Measurements from ENCODE around the gene MACO1. TPM values are rescaled to one million over a fixed set of nuclear protein-coding genes. Genes with fewer than 3 reads are reported as not detected.

The MACO1 gene
- total and polyA plus RNA-seq, 9 of the 15 experiments (the other 6 are each of a cell fraction or from before 2014, with no cell fraction given), result 4.6 to 28.4 (median 21.7) TPM

DNA sequence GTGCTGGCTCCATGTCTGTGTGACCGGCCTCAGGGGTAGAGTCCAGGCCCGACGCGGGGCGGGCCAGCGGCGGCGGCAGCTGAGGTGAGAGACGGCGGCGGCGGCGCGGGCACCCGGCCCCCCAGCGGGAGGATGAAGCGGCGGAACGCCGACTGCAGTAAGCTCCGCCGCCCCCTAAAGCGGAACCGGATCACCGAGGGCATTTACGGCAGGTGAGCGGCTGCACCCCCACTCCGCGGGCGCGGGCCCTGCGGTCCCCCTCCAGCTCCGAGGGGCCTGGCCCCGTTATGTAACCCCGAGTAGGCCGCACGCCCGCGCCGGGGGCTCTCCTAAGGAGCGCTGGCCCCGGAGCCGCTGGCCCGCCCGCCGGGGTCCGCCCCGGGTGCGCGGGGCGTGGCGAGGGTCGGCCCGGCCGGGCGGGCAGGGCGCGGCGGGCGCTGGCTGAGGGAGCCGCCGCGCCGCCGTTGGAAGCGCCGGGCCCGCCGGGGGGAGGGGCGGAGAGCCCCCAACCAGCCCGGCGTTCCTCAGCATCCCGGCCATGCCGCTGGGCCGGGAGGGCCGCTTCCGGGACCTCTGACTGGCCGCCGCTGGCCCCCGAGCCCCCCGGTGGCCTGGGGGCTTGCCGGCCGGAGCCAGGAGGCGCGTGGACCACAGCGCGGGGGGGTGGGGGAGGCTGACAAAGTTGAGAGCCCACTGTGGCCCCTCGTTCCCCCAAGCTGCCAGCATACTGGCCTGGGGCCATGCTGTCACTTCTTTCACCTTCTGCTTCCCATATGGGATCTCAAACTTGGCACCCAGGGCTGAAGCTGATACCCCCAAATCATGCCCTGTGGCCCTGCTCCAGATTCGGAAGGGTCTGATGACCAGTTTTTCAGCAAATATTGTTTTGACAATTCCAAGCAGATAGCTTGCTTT, 527 bp downstream of the MACO1 start (continued):
- TF ChIP-seq, protein P1, sequence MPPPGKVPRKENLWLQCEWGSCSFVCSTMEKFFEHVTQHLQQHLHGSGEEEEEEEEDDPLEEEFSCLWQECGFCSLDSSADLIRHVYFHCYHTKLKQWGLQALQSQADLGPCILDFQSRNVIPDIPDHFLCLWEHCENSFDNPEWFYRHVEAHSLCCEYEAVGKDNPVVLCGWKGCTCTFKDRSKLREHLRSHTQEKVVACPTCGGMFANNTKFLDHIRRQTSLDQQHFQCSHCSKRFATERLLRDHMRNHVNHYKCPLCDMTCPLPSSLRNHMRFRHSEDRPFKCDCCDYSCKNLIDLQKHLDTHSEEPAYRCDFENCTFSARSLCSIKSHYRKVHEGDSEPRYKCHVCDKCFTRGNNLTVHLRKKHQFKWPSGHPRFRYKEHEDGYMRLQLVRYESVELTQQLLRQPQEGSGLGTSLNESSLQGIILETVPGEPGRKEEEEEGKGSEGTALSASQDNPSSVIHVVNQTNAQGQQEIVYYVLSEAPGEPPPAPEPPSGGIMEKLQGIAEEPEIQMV (tag; conservative IDR thresholded peaks at IDR 0.05; ENCODE audit: low read depth), result no peak
- TF ChIP-seq ZNF77 (CRISPR knock-in tag; IDR thresholded peaks at IDR 0.05) (no peak), PCBP2 (IDR thresholded peaks at IDR 0.05; ENCODE audit: low read depth, low read length, poor library complexity, severe bottlenecking) (no peak), ARID1B (IDR thresholded peaks at IDR 0.05) (no peak), HDAC6 (IDR thresholded peaks at IDR 0.05; ENCODE audit: low read depth, low read length) (no peak), HNRNPLL (IDR thresholded peaks at IDR 0.05; ENCODE audit: low read depth, low read length, poor library complexity, severe bottlenecking) (no peak), PHTF2 (CRISPR knock-in tag; IDR thresholded peaks at IDR 0.05) (no peak), RHOXF2B (CRISPR knock-in tag; conservative IDR thresholded peaks at IDR 0.05) (no peak), HDAC1 (IDR thresholded peaks at IDR 0.05) (peak in 1 of 2 experiments; percentile 8; a peak in 1 of 4 replicates), CREB1 (IDR thresholded peaks at IDR 0.05) (no peak), CREB1 (CRISPR knock-in tag; IDR thresholded peaks at IDR 0.05) (0 out of 2 replicates have a peak, but pooled peaks have one; percentile 38), ZNF79 (CRISPR knock-in tag; IDR thresholded peaks at IDR 0.05; ENCODE audit: low read depth) (no peak), KDM4B (IDR thresholded peaks at IDR 0.05; ENCODE audit: borderline replicate concordance in 2 of 2, low read depth in 1 of 2) (no peak), RBBP5 (IDR thresholded peaks at IDR 0.05; ENCODE audit: borderline replicate concordance, insufficient read depth, low read length, poor library complexity, severe bottlenecking) (peak; percentile 87)
- TF ChIP-seq, protein P2, sequence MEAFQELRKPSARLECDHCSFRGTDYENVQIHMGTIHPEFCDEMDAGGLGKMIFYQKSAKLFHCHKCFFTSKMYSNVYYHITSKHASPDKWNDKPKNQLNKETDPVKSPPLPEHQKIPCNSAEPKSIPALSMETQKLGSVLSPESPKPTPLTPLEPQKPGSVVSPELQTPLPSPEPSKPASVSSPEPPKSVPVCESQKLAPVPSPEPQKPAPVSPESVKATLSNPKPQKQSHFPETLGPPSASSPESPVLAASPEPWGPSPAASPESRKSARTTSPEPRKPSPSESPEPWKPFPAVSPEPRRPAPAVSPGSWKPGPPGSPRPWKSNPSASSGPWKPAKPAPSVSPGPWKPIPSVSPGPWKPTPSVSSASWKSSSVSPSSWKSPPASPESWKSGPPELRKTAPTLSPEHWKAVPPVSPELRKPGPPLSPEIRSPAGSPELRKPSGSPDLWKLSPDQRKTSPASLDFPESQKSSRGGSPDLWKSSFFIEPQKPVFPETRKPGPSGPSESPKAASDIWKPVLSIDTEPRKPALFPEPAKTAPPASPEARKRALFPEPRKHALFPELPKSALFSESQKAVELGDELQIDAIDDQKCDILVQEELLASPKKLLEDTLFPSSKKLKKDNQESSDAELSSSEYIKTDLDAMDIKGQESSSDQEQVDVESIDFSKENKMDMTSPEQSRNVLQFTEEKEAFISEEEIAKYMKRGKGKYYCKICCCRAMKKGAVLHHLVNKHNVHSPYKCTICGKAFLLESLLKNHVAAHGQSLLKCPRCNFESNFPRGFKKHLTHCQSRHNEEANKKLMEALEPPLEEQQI (IDR thresholded peaks at IDR 0.05), result no peak
- TF ChIP-seq, protein P3, sequence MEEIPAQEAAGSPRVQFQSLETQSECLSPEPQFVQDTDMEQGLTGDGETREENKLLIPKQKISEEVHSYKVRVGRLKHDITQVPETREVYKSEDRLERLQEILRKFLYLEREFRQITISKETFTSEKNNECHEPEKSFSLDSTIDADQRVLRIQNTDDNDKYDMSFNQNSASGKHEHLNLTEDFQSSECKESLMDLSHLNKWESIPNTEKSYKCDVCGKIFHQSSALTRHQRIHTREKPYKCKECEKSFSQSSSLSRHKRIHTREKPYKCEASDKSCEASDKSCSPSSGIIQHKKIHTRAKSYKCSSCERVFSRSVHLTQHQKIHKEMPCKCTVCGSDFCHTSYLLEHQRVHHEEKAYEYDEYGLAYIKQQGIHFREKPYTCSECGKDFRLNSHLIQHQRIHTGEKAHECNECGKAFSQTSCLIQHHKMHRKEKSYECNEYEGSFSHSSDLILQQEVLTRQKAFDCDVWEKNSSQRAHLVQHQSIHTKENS (CRISPR knock-in tag; IDR thresholded peaks at IDR 0.05), result no peak
- TF ChIP-seq, protein P4, sequence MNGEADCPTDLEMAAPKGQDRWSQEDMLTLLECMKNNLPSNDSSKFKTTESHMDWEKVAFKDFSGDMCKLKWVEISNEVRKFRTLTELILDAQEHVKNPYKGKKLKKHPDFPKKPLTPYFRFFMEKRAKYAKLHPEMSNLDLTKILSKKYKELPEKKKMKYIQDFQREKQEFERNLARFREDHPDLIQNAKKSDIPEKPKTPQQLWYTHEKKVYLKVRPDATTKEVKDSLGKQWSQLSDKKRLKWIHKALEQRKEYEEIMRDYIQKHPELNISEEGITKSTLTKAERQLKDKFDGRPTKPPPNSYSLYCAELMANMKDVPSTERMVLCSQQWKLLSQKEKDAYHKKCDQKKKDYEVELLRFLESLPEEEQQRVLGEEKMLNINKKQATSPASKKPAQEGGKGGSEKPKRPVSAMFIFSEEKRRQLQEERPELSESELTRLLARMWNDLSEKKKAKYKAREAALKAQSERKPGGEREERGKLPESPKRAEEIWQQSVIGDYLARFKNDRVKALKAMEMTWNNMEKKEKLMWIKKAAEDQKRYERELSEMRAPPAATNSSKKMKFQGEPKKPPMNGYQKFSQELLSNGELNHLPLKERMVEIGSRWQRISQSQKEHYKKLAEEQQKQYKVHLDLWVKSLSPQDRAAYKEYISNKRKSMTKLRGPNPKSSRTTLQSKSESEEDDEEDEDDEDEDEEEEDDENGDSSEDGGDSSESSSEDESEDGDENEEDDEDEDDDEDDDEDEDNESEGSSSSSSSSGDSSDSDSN (IDR thresholded peaks at IDR 0.05; ENCODE audit: borderline replicate concordance in 1 of 2, low read depth in 2 of 2, low read length in 2 of 2), result peak; percentile 48 to 84; a peak in 2 of 4 replicates

All from K562 (cell line).